Stimulated activated CD4-positive, alpha-beta T cell treated with anti-CD3 and anti-CD28 coated beads, TNF-alpha, amount 100 ng/mL, for 1 hour (primary cell): ENCODE data around the gene DUSP16.

ENCODE experiments used
- DNase-seq, 3 donors: peaks; one replicate each; pipeline ENCODE4 v3.0.0-alpha.2; 2020; ENCODE audit warnings: low read depth in 3 of 3, low spot score in 1 of 3

The DUSP16 gene

GRCh38 chr12:12501121-12501520 is 61.5 kb downstream of the DUSP16 start:
- DNase-seq: no peak

- no peak for DNase-seq
Observed at GRCh38 chr12:12499909-12500604, 62.6 kb downstream of the DUSP16 start.

GRCh38 chr12:12498210-12498609 is 64.5 kb downstream of the DUSP16 start:
- DNase-seq: no peak

- DNase-seq: no peak
Observed at GRCh38 chr12:12495536-12495935, 67.1 kb downstream of the DUSP16 start.

- no peak for DNase-seq
Observed at GRCh38 chr12:12492547-12492946, 70.1 kb downstream of the DUSP16 start.

- DNase-seq: no peak
Observed at GRCh38 chr12:12491606-12492005, 71.1 kb downstream of the DUSP16 start.

- no peak for DNase-seq
Observed at GRCh38 chr12:12488823-12489550, 73.7 kb downstream of the DUSP16 start.

- DNase-seq: no peak
Observed at GRCh38 chr12:12488296-12488695, 74.4 kb downstream of the DUSP16 start.

- DNase-seq: no peak
Observed at GRCh38 chr12:12487490-12487889, 75.2 kb downstream of the DUSP16 start.

GRCh38 chr12:12486661-12487240 is 75.9 kb downstream of the DUSP16 start:
- no peak for DNase-seq

- DNase-seq: no peak
Observed at GRCh38 chr12:12483438-12483837, 79.2 kb downstream of the DUSP16 start.

- no peak for DNase-seq
Observed at GRCh38 chr12:12482959-12483358, 79.7 kb downstream of the DUSP16 start.

GRCh38 chr12:12482150-12482761 is 80.4 kb downstream of the DUSP16 start:
- DNase-seq: no peak

- DNase-seq: no peak
Observed at GRCh38 chr12:12481631-12482030, 81.0 kb downstream of the DUSP16 start.

- no peak for DNase-seq
Observed at GRCh38 chr12:12480074-12480473, 82.6 kb downstream of the DUSP16 start.

- no peak for DNase-seq
Observed at GRCh38 chr12:12477532-12477890, 85.2 kb downstream of the DUSP16 start.

GRCh38 chr12:12476857-12477531 is 85.7 kb downstream of the DUSP16 start:
- no peak for DNase-seq

GRCh38 chr12:12474931-12475795 is 87.5 kb downstream of the DUSP16 start:
- DNase-seq: no peak

- no peak for DNase-seq
Observed at GRCh38 chr12:12474471-12474928, 88.2 kb downstream of the DUSP16 start.

GRCh38 chr12:12473223-12473622 is 89.4 kb downstream of the DUSP16 start:
- no peak for DNase-seq
